H1 (cell line): ENCODE results near the gene BBS1. TPM values are rescaled to one million over a fixed set of nuclear protein-coding genes. Genes with fewer than 3 reads are reported as not detected.

Experiments
- CTCF ChIA-PET: fragments of 300-600 bp; sonication (Branson Sonifier 250); formaldehyde crosslinking; loops from one replicate; lab custom pipeline; 2021; ENCODE audit not compliant: partially characterized antibody; lab: Charles Lee
- POLR2A ChIA-PET: fragments of 300-600 bp; sonication (Branson Sonifier 250); formaldehyde crosslinking; loops from one replicate; lab custom pipeline; 2021; ENCODE audit warnings: inconsistent platforms; ENCODE audit not compliant: partially characterized antibody; lab: Charles Lee
- DNase-seq, 2 experiments: peaks; one replicate each; pipeline versions ENCODE4 v3.0.0 to v3.0.0-alpha.2; 2010 to 2022; ENCODE audit warnings: low spot score in 2 of 2, low read depth in 1 of 2, mixed read lengths in 1 of 2
- FAIRE-seq: peaks from 2 replicates; lab custom pipeline; 2011; peaks lifted over from hg19 to GRCh38; lab: Jason Lieb, UNC
- H2AFZ ChIP-seq: 2 replicates; pipeline ENCODE4 v1.8.1; 2012; ENCODE audit warnings: low read length, inconsistent platforms
- H2AK5ac ChIP-seq: 2 replicates; pipeline ENCODE4 v1.6.1; 2013; ENCODE audit warnings: low read depth, low read length
- H2BK120ac ChIP-seq: replicated peaks from 2 replicates; pipeline ENCODE3; 2013; ENCODE audit warnings: low read depth, low read length, inconsistent platforms
- H2BK12ac ChIP-seq: 2 replicates; pipeline ENCODE4 v1.6.1; 2013; ENCODE audit warnings: low read depth, low read length
- H2BK15ac ChIP-seq: 2 replicates; pipeline ENCODE4 v1.6.1; 2013; ENCODE audit warnings: low read length
- H2BK20ac ChIP-seq: 2 replicates; pipeline ENCODE4 v1.6.1; 2013; ENCODE audit warnings: low read length
- H2BK5ac ChIP-seq: 2 replicates; pipeline ENCODE4 v1.6.1; 2013; ENCODE audit warnings: low read depth, low read length
- H3K14ac ChIP-seq: 2 replicates; pipeline ENCODE4 v1.6.1; 2013; ENCODE audit warnings: inconsistent platforms; ENCODE audit not compliant: insufficient read length
- H3K18ac ChIP-seq: 2 replicates; pipeline ENCODE4 v1.6.1; 2013; ENCODE audit warnings: low read length; ENCODE audit errors: extremely low read depth
- H3K23ac ChIP-seq: 2 replicates; pipeline ENCODE4 v1.6.1; 2013; ENCODE audit warnings: inconsistent platforms; ENCODE audit not compliant: insufficient read length
- H3K23me2 ChIP-seq: 2 replicates; pipeline ENCODE4 v1.6.1; 2013; ENCODE audit warnings: low read depth, low read length
- H3K27ac ChIP-seq: 2 replicates; pipeline ENCODE4 v1.6.1; 2011; ENCODE audit warnings: low read depth, low read length, inconsistent platforms
- H3K27me3 ChIP-seq, 4 experiments: replicated peaks in 1 of 4; 1 replicate in 1 of 4; 2 replicates in 3 of 4; pipeline versions ENCODE4 v1.6.1 to v1.8.1; 2011 to 2013; ENCODE audit warnings: low read length in 3 of 4, mild to moderate bottlenecking in 3 of 4, inconsistent platforms in 2 of 4, mixed read lengths in 2 of 4, moderate library complexity in 1 of 4; ENCODE audit not compliant: control insufficient read depth in 3 of 4, insufficient read depth in 3 of 4; ENCODE audit errors: extremely low read depth in 1 of 4
- H3K36me3 ChIP-seq, 4 experiments: 2 replicates each; pipeline versions ENCODE4 v1.6.1 to v1.8.1; 2011 to 2013; ENCODE audit warnings: mild to moderate bottlenecking in 4 of 4, low read length in 3 of 4, moderate library complexity in 2 of 4, control low read depth in 1 of 4, inconsistent platforms in 1 of 4; ENCODE audit not compliant: insufficient read depth in 4 of 4, control insufficient read depth in 2 of 4
- H3K4ac ChIP-seq: replicated peaks from 2 replicates; pipeline ENCODE3; 2013; ENCODE audit warnings: low read length, low read depth, mixed read lengths, inconsistent platforms; ENCODE audit not compliant: insufficient read length
- H3K4me1 ChIP-seq, 4 experiments: replicated peaks in 1 of 4; 1 replicate in 1 of 4; 2 replicates in 3 of 4; pipeline versions ENCODE4 v1.6.1 to v1.8.1; 2011 to 2013; ENCODE audit warnings: low read length in 3 of 4, inconsistent platforms in 2 of 4, mixed read lengths in 1 of 4; ENCODE audit not compliant: insufficient read depth in 4 of 4, control insufficient read depth in 3 of 4
- H3K4me2 ChIP-seq, 2 experiments: 2 replicates each; pipeline versions ENCODE4 v1.6.1 to v1.8.1; 2011 to 2013; ENCODE audit warnings: low read depth in 2 of 2, low read length in 2 of 2, control low read depth in 1 of 2, inconsistent platforms in 1 of 2, mild to moderate bottlenecking in 1 of 2; ENCODE audit not compliant: insufficient read depth in 1 of 2
- H3K4me3 ChIP-seq, 4 experiments: fragments of 200-600, 300-600 bp in 1 of 4; sonication (generic), shearing (Covaris generic), sonication (Bioruptor Twin) in 1 of 4; 2 replicates each; pipeline versions ENCODE4 v1.5.1 to v1.8.1; 2011 to 2016; ENCODE audit warnings: low read length in 4 of 4, low read depth in 3 of 4, control low read depth in 2 of 4, inconsistent platforms in 2 of 4, mild to moderate bottlenecking in 2 of 4, mixed read lengths in 1 of 4, moderate library complexity in 1 of 4; ENCODE audit not compliant: insufficient read depth in 2 of 4; ENCODE audit errors: extremely low read depth in 1 of 4
- H3K56ac ChIP-seq: replicated peaks from 2 replicates; pipeline ENCODE3; 2013; ENCODE audit warnings: low read depth, mild to moderate bottlenecking, mixed read lengths, low read length, inconsistent platforms; ENCODE audit not compliant: insufficient read length
- H3K79me1 ChIP-seq: 2 replicates; pipeline ENCODE4 v1.6.1; 2013; ENCODE audit warnings: low read depth, low read length, control low read depth
- H3K79me2 ChIP-seq, 2 experiments: 2 replicates each; pipeline versions ENCODE4 v1.6.1 to v1.8.1; 2012 to 2013; ENCODE audit warnings: low read length in 2 of 2, mild to moderate bottlenecking in 2 of 2, inconsistent platforms in 1 of 2; ENCODE audit not compliant: insufficient read depth in 2 of 2, control insufficient read depth in 1 of 2
- H3K9ac ChIP-seq, 4 experiments: replicated peaks in 1 of 4; 1 replicate in 1 of 4; 2 replicates in 3 of 4; pipeline versions ENCODE4 v1.6.1 to v1.8.1; 2011 to 2013; ENCODE audit warnings: low read depth in 3 of 4, low read length in 3 of 4, control low read depth in 2 of 4, mild to moderate bottlenecking in 2 of 4, moderate library complexity in 2 of 4, inconsistent platforms in 1 of 4; ENCODE audit errors: extremely low read depth in 1 of 4
- H3K9me3 ChIP-seq, 2 experiments: 2 replicates each; pipeline versions ENCODE4 v1.6.1 to v1.8.1; 2012 to 2013; ENCODE audit warnings: mild to moderate bottlenecking in 2 of 2, moderate library complexity in 2 of 2, control low read depth in 1 of 2, inconsistent platforms in 1 of 2, low read depth in 1 of 2, low read length in 1 of 2, mixed read lengths in 1 of 2; ENCODE audit not compliant: insufficient read depth in 2 of 2
- H4K20me1 ChIP-seq, 2 experiments: replicated peaks in 1 of 2; 2 replicates each; pipeline versions ENCODE3 to v1.8.1; 2011 to 2013; ENCODE audit warnings: inconsistent platforms in 2 of 2, low read length in 2 of 2, mild to moderate bottlenecking in 1 of 2; ENCODE audit not compliant: insufficient read depth in 2 of 2, control insufficient read depth in 1 of 2
- H4K5ac ChIP-seq: 2 replicates; pipeline ENCODE4 v1.6.1; 2013; ENCODE audit warnings: low read length, low read depth, mixed read lengths, inconsistent platforms; ENCODE audit not compliant: insufficient read length
- H4K8ac ChIP-seq: 2 replicates; pipeline ENCODE4 v1.8.0; 2013; ENCODE audit warnings: mild to moderate bottlenecking, moderate library complexity, low read length, inconsistent platforms; ENCODE audit not compliant: insufficient read depth; ENCODE audit errors: extremely low read depth
- H4K91ac ChIP-seq: replicated peaks from 2 replicates; pipeline ENCODE3; 2013; ENCODE audit warnings: low read length, mixed read lengths, inconsistent platforms; ENCODE audit not compliant: insufficient read length
- ASH2L ChIP-seq: fragments of 200-600, 300-600 bp; sonication (generic); IDR thresholded peaks from one replicate; pipeline ENCODE4 v1.7.1; 2017; ENCODE audit warnings: low read length
- CEBPB ChIP-seq: IDR thresholded peaks from 2 replicates; pipeline ENCODE4 v1.6.1; 2012; ENCODE audit warnings: low read depth, low read length
- JUN ChIP-seq: IDR thresholded peaks from 2 replicates; pipeline ENCODE4 v1.6.1; 2011; ENCODE audit warnings: low read depth, mild to moderate bottlenecking, improper control_type of control experiment, low read length
- PHF8 ChIP-seq: fragments of 200-600 bp; sonication (generic); conservative IDR thresholded peaks from 2 replicates; pipeline ENCODE4 v1.7.1; 2012; ENCODE audit warnings: low read depth, mild to moderate bottlenecking, inconsistent platforms, low read length, moderate library complexity
- SUZ12 ChIP-seq: fragments of 200-600 bp; sonication (generic); IDR thresholded peaks from 2 replicates; pipeline ENCODE4 v1.6.1; 2012; ENCODE audit warnings: mild to moderate bottlenecking, inconsistent platforms, low read length, moderate library complexity, mixed read lengths
- WGBS, 2 experiments: shearing (Covaris generic) in 1 of 2; methylation state at CpG; one replicate each; pipeline versions ENCODE4 v1.1.6 to v1.1.7; 2013 to 2015; ENCODE audit warnings: low lambda C conversion rate in 2 of 2, mixed read lengths in 2 of 2, inconsistent platforms in 1 of 2, low coverage in 1 of 2, missing lambda C conversion rate in 1 of 2; ENCODE audit not compliant: insufficient replicate concordance in 2 of 2, insufficient coverage in 1 of 2, insufficient read length in 1 of 2; ENCODE audit errors: extremely low coverage in 1 of 2, missing lambda C conversion rate in 1 of 2; 5-methylcytosine and 5-hydroxymethylcytosine counted together
- polyA plus RNA-seq, 7 experiments: library from polyadenylated mRNA; depleted of rRNA in 3 of 7; stranded (reverse) in 5 of 7; unstranded in 2 of 7; fragments of >200 nt in 5 of 7; fragments of 200-250 nt in 2 of 7; gene quantifications; 1 replicate in 5 of 7; 2 replicates in 1 of 7; 4 replicates in 1 of 7; pipeline versions ENCODE4 v1.2.1 to v1.2.3, GENCODE V29; 2011 to 2013; ENCODE audit warnings: missing spikeins in 2 of 7, mixed read lengths in 2 of 7
- total RNA-seq: library from RNA; stranded (reverse); fragmentation: NEBNext Ultra II Directional; extraction: Animal tissue kit (Norgen Biotek cat#: 25700); gene quantifications from 2 replicates; pipeline ENCODE4 v1.2.1, GENCODE V29; 2021
- TF ChIP-seq, protein P1 (sequence below): IDR thresholded peaks from 2 replicates; pipeline ENCODE4 v1.6.1; 2012; ENCODE audit warnings: inconsistent platforms

BBS1 gene
- total and polyA plus RNA-seq, 2 of the 8 experiments (the other 6 are each of a cell fraction or from before 2014, with no cell fraction given) = 19.1 to 19.5 TPM

DNA sequence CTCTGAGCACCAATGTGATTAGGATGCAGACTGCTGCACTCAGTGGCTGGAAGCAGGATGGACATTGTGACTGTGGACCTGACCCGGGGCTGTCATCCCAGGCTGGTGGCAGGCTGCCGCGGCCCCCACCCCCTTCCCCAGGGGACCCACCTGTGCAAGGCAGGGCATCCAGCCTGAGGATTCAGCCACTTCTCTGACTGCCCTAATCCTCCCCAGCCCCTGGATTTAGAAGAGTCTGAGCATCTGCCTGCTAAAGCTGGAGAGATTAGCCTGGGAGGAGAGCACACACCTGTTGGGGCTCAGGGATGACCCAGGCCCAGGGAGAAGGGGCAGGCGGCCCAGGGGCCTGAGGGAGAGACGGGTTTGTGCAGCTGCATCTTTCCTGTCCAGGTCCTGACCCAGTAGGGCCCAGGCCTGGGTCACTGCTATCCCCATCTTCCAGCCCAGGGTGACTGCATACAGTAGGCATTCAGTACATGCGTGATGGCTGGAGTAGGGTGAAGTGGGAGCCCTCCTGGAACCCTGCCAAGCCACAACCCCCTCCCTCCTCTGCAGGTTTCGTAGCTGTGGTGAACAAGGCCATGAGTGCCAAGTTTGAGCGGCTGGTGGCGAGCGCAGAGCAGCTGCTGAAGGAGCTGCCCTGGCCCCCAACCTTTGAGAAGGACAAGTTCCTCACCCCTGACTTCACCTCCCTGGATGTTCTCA, 18.1 kb upstream of the BBS1 start:
- H3K23me2 ChIP-seq = no peaks in the 10 kb centered on the region
- no peak overlapping the region for H2BK15ac ChIP-seq
- H4K91ac ChIP-seq = peak overlapping the region; percentile 60
- 91% methylated on average over 8 of the region's 10 CpGs; no CpG with 5 or more reads in 1 of the 2 experiments for WGBS, 2 experiments
- no peak overlapping the region for H3K4me2 ChIP-seq
- H3K18ac ChIP-seq = no peak overlapping the region
- H3K4me3 ChIP-seq = no peak overlapping the region
- H3K27ac ChIP-seq = peak overlapping the region; percentile 38; the same call in 1 of the 2 replicates
- POLR2A ChIA-PET = interaction anchor here (0.9 to 4.6 kb wide), 7 partner anchors 12 to 186 kb away, joined by 3 to 37 read pairs (median 4); partner anchors contain the start of genes BBS1 and DPP3
- no peak overlapping the region for H2BK120ac ChIP-seq
- H2AK5ac ChIP-seq = no peak overlapping the region
- no peak overlapping the region for H3K23ac ChIP-seq
- peaks cover 0 to 2% of the 10 kb centered on the region in 2 experiments for H4K20me1 ChIP-seq
- no peak overlapping the region for H2BK5ac ChIP-seq
- H4K5ac ChIP-seq = no peak overlapping the region
- H3K79me1 ChIP-seq = no peaks in the 10 kb centered on the region
- no peak overlapping the region for H3K14ac ChIP-seq
- no peak overlapping the region for H3K56ac ChIP-seq
- no peaks in the 10 kb centered on the region for H3K9me3 ChIP-seq
- H2BK12ac ChIP-seq = 0 out of 2 replicates have a peak overlapping the region, but pooled peaks have one; percentile 11
- CTCF ChIA-PET = interaction anchor here (0.7 to 4.5 kb wide), 29 partner anchors 9 to 186 kb away, joined by 3 to 23 read pairs (median 5); partner anchors contain the start of genes CCDC87, CCS, CTSF and DPP3
- peak overlapping the region; percentile 82; the same call in 1 of the 2 replicates for H4K8ac ChIP-seq
- FAIRE-seq (no peak), DNase-seq (no peak)
- H3K4ac ChIP-seq = no peak overlapping the region
- H3K27me3 ChIP-seq = no peaks in the 10 kb centered on the region
- H2AFZ ChIP-seq = no peak overlapping the region
- no peaks in the 10 kb centered on the region for H3K79me2 ChIP-seq
- no peak overlapping the region for H2BK20ac ChIP-seq
- H3K36me3 ChIP-seq = peaks cover 4 to 24% (median 15%) of the 10 kb centered on the region in 4 experiments
- peaks cover 0 to 12% (median 5%) of the 10 kb centered on the region in 4 experiments; a peak in 4 of 7 replicates for H3K4me1 ChIP-seq
- H3K9ac ChIP-seq = peak overlapping the region in 2 of 4 experiments; percentile 25 to 41; a peak in 3 of 7 replicates
- no peak for TF ChIP-seq CEBPB
- TF ChIP-seq JUN = no peak
- TF ChIP-seq ASH2L = no peak
- TF ChIP-seq PHF8 = no peak
- TF ChIP-seq SUZ12 = no peak
- TF ChIP-seq, protein P1, sequence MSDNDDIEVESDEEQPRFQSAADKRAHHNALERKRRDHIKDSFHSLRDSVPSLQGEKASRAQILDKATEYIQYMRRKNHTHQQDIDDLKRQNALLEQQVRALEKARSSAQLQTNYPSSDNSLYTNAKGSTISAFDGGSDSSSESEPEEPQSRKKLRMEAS = no peak
